Nephron progenitor cell (in vitro differentiated cells): ENCODE measurements around the gene ITPR1.

Experiments
- DNase-seq: peaks from one replicate; pipeline ENCODE4 v3.0.0; 2021
- H3K27ac Mint-ChIP-seq: 2 replicates; pipeline ENCODE4 v1.8.0; 2021; ENCODE audit warnings: mild to moderate bottlenecking, moderate library complexity, mixed read lengths
- H3K27me3 Mint-ChIP-seq: 2 replicates; pipeline ENCODE4 v1.8.0; 2021; ENCODE audit warnings: mild to moderate bottlenecking, low read depth, mixed read lengths; ENCODE audit not compliant: poor library complexity
- H3K36me3 Mint-ChIP-seq: 2 replicates; pipeline ENCODE4 v1.8.0; 2021; ENCODE audit warnings: low read depth, mixed read lengths
- H3K4me1 Mint-ChIP-seq: 2 replicates; pipeline ENCODE4 v1.8.0; 2021; ENCODE audit warnings: mixed read lengths
- H3K4me3 Mint-ChIP-seq: 2 replicates; pipeline ENCODE4 v1.8.0; 2021; ENCODE audit warnings: mild to moderate bottlenecking, moderate library complexity, mixed read lengths
- H3K9me3 Mint-ChIP-seq: 2 replicates; pipeline ENCODE4 v1.8.0; 2021; ENCODE audit warnings: mild to moderate bottlenecking, moderate library complexity, mixed read lengths
- CTCF ChIP-seq: fragments of 200-600 bp; sonication (generic); IDR thresholded peaks from 2 replicates; pipeline ENCODE4 v1.5.0; 2021; ENCODE audit warnings: antibody characterized with exemption

Gene ITPR1

GRCh38 chr3:4822568-4822967, 329.4 kb downstream of the ITPR1 start:
- peaks cover 55% of the 10 kb centered on the region for H3K4me1 Mint-ChIP-seq
- peaks cover 12% of the 10 kb centered on the region for H3K9me3 Mint-ChIP-seq
- H3K4me3 Mint-ChIP-seq, result no peak overlapping the region
- peaks cover 2% of the 10 kb centered on the region for H3K27me3 Mint-ChIP-seq
- no peak overlapping the region for H3K27ac Mint-ChIP-seq
- TF ChIP-seq CTCF, result no peak
- peaks cover 98% of the 10 kb centered on the region for H3K36me3 Mint-ChIP-seq
- no peak for DNase-seq

GRCh38 chr3:4823385-4823784, 330.2 kb downstream of the ITPR1 start:
- H3K9me3 Mint-ChIP-seq, result peaks cover 4% of the 10 kb centered on the region
- TF ChIP-seq CTCF, result no peak
- no peaks in the 10 kb centered on the region for H3K27me3 Mint-ChIP-seq
- no peak for DNase-seq
- H3K4me3 Mint-ChIP-seq, result no peak overlapping the region
- peaks cover 91% of the 10 kb centered on the region for H3K36me3 Mint-ChIP-seq
- peaks cover 55% of the 10 kb centered on the region for H3K4me1 Mint-ChIP-seq
- H3K27ac Mint-ChIP-seq, result no peak overlapping the region

- H3K27me3 Mint-ChIP-seq, result no peaks in the 10 kb centered on the region
- peaks cover 87% of the 10 kb centered on the region for H3K36me3 Mint-ChIP-seq
- peak overlapping the region; percentile 37 for H3K4me3 Mint-ChIP-seq
- TF ChIP-seq CTCF, result no peak
- peak overlapping the region; percentile 50 for H3K27ac Mint-ChIP-seq
- H3K4me1 Mint-ChIP-seq, result peaks cover 55% of the 10 kb centered on the region
- peak; percentile 37 for DNase-seq
- no peaks in the 10 kb centered on the region for H3K9me3 Mint-ChIP-seq
Observed at GRCh38 chr3:4823986-4824925, 331.1 kb downstream of the ITPR1 start.

- no peak for TF ChIP-seq CTCF
- H3K27ac Mint-ChIP-seq, result peak overlapping the region; percentile 49
- no peaks in the 10 kb centered on the region for H3K9me3 Mint-ChIP-seq
- no peaks in the 10 kb centered on the region for H3K27me3 Mint-ChIP-seq
- DNase-seq, result no peak
- peak overlapping the region; percentile 37 for H3K4me3 Mint-ChIP-seq
- H3K36me3 Mint-ChIP-seq, result peaks cover 84% of the 10 kb centered on the region
- peaks cover 50% of the 10 kb centered on the region for H3K4me1 Mint-ChIP-seq
Observed at GRCh38 chr3:4824926-4825325, 331.8 kb downstream of the ITPR1 start.

GRCh38 chr3:4825436-4826236, 332.5 kb downstream of the ITPR1 start:
- DNase-seq, result no peak
- H3K9me3 Mint-ChIP-seq, result no peaks in the 10 kb centered on the region
- TF ChIP-seq CTCF, result no peak
- no peak overlapping the region for H3K4me3 Mint-ChIP-seq
- peaks cover 53% of the 10 kb centered on the region for H3K4me1 Mint-ChIP-seq
- H3K27me3 Mint-ChIP-seq, result no peaks in the 10 kb centered on the region
- H3K36me3 Mint-ChIP-seq, result peaks cover 81% of the 10 kb centered on the region
- no peak overlapping the region for H3K27ac Mint-ChIP-seq
